ENCODE data around the gene POU2F3. TPM values are rescaled to one million over a fixed set of nuclear protein-coding genes. Genes with fewer than 3 reads are reported as not detected.

Gene POU2F3
- total and polyA plus RNA-seq, 2 of the 13 experiments (the other 11 are each of a cell fraction or from before 2014, with no cell fraction given): not detected

- TF ChIP-seq MZF1 (CRISPR knock-in tag; IDR thresholded peaks at IDR 0.05; ENCODE audit: borderline replicate concordance) (no peak), RBAK (CRISPR knock-in tag; IDR thresholded peaks at IDR 0.05) (no peak), SNAI1 (CRISPR knock-in tag; IDR thresholded peaks at IDR 0.05; ENCODE audit: borderline replicate concordance) (no peak), TBL1XR1 (IDR thresholded peaks at IDR 0.05; ENCODE audit: borderline replicate concordance, low read length, partially characterized antibody) (peak; percentile 18), ZNF12 (CRISPR knock-in tag; IDR thresholded peaks at IDR 0.05) (no peak), THAP7 (CRISPR knock-in tag; IDR thresholded peaks at IDR 0.05) (no peak), ZNF292 (CRISPR knock-in tag; IDR thresholded peaks at IDR 0.05; ENCODE audit: borderline replicate concordance, low read depth) (peak; percentile 71), AHDC1 (CRISPR knock-in tag; IDR thresholded peaks at IDR 0.05; ENCODE audit: borderline replicate concordance) (peak; percentile 63; the same call in 1 of the 2 replicates), KAT2B (IDR thresholded peaks at IDR 0.05; ENCODE audit: borderline replicate concordance, low read depth, low read length) (no peak), ZNF747 (CRISPR knock-in tag; IDR thresholded peaks at IDR 0.05; ENCODE audit: borderline replicate concordance) (no peak; the same call in 1 of the 2 replicates), TIGD3 (CRISPR knock-in tag; IDR thresholded peaks at IDR 0.05; ENCODE audit: borderline replicate concordance) (0 out of 2 replicates have a peak, but pooled peaks have one; percentile 40)
- TF ChIP-seq, protein P1, sequence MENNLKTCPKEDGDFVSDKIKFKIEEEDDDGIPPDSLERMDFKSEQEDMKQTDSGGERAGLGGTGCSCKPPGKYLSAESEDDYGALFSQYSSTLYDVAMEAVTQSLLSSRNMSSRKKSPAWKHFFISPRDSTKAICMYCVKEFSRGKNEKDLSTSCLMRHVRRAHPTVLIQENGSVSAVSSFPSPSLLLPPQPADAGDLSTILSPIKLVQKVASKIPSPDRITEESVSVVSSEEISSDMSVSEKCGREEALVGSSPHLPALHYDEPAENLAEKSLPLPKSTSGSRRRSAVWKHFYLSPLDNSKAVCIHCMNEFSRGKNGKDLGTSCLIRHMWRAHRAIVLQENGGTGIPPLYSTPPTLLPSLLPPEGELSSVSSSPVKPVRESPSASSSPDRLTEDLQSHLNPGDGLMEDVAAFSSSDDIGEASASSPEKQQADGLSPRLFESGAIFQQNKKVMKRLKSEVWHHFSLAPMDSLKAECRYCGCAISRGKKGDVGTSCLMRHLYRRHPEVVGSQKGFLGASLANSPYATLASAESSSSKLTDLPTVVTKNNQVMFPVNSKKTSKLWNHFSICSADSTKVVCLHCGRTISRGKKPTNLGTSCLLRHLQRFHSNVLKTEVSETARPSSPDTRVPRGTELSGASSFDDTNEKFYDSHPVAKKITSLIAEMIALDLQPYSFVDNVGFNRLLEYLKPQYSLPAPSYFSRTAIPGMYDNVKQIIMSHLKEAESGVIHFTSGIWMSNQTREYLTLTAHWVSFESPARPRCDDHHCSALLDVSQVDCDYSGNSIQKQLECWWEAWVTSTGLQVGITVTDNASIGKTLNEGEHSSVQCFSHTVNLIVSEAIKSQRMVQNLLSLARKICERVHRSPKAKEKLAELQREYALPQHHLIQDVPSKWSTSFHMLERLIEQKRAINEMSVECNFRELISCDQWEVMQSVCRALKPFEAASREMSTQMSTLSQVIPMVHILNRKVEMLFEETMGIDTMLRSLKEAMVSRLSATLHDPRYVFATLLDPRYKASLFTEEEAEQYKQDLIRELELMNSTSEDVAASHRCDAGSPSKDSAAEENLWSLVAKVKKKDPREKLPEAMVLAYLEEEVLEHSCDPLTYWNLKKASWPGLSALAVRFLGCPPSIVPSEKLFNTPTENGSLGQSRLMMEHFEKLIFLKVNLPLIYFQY (CRISPR knock-in tag; IDR thresholded peaks at IDR 0.05; ENCODE audit: borderline replicate concordance): peak; percentile 100
- TF ChIP-seq, protein P2, sequence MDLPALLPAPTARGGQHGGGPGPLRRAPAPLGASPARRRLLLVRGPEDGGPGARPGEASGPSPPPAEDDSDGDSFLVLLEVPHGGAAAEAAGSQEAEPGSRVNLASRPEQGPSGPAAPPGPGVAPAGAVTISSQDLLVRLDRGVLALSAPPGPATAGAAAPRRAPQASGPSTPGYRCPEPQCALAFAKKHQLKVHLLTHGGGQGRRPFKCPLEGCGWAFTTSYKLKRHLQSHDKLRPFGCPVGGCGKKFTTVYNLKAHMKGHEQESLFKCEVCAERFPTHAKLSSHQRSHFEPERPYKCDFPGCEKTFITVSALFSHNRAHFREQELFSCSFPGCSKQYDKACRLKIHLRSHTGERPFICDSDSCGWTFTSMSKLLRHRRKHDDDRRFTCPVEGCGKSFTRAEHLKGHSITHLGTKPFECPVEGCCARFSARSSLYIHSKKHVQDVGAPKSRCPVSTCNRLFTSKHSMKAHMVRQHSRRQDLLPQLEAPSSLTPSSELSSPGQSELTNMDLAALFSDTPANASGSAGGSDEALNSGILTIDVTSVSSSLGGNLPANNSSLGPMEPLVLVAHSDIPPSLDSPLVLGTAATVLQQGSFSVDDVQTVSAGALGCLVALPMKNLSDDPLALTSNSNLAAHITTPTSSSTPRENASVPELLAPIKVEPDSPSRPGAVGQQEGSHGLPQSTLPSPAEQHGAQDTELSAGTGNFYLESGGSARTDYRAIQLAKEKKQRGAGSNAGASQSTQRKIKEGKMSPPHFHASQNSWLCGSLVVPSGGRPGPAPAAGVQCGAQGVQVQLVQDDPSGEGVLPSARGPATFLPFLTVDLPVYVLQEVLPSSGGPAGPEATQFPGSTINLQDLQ (CRISPR knock-in tag; IDR thresholded peaks at IDR 0.05): 0 out of 2 replicates have a peak, but pooled peaks have one; percentile 53
Observed at GRCh38 chr11:120335908-120336640, 96.1 kb downstream of the POU2F3 start, which contains the start of gene ARHGEF12 (continued).
